GM12873 (cell line): Measurements from ENCODE around the gene MLEC.

Experiments
- TF ChIP-seq, protein P1 (sequence below): IDR thresholded peaks from 2 replicates; pipeline ENCODE4 v1.5.1; 2012; ENCODE audit warnings: low read depth, mild to moderate bottlenecking, moderate library complexity, low read length, control low read depth; ENCODE audit not compliant: insufficient read depth; ENCODE audit errors: missing control alignments

Gene MLEC

DNA sequence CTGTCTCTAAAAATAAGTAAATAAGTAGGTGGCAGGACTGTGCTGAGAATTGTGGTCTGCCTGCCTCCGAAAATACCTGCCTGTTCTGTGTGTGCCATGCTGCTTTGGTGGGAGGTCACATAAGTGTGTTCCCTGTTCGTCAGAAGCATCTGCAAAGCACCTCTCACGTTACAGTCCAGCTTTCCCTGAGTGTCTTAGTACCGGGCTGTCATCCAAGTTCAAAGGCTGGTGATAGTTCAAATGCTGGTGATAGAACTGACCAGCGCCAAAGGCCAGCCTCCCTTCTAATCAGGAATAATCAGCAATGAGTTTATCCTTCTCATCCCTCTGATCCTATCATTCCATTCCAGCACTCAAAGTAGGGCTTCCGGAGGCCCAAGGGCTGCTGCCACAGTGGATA, 40.9 kb upstream of the MLEC start:
- TF ChIP-seq, protein P1, sequence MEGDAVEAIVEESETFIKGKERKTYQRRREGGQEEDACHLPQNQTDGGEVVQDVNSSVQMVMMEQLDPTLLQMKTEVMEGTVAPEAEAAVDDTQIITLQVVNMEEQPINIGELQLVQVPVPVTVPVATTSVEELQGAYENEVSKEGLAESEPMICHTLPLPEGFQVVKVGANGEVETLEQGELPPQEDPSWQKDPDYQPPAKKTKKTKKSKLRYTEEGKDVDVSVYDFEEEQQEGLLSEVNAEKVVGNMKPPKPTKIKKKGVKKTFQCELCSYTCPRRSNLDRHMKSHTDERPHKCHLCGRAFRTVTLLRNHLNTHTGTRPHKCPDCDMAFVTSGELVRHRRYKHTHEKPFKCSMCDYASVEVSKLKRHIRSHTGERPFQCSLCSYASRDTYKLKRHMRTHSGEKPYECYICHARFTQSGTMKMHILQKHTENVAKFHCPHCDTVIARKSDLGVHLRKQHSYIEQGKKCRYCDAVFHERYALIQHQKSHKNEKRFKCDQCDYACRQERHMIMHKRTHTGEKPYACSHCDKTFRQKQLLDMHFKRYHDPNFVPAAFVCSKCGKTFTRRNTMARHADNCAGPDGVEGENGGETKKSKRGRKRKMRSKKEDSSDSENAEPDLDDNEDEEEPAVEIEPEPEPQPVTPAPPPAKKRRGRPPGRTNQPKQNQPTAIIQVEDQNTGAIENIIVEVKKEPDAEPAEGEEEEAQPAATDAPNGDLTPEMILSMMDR, result no peak

GRCh38 chr12:120647375-120647755, 39.6 kb upstream of the MLEC start:
- TF ChIP-seq, protein P1, result no peak

DNA sequence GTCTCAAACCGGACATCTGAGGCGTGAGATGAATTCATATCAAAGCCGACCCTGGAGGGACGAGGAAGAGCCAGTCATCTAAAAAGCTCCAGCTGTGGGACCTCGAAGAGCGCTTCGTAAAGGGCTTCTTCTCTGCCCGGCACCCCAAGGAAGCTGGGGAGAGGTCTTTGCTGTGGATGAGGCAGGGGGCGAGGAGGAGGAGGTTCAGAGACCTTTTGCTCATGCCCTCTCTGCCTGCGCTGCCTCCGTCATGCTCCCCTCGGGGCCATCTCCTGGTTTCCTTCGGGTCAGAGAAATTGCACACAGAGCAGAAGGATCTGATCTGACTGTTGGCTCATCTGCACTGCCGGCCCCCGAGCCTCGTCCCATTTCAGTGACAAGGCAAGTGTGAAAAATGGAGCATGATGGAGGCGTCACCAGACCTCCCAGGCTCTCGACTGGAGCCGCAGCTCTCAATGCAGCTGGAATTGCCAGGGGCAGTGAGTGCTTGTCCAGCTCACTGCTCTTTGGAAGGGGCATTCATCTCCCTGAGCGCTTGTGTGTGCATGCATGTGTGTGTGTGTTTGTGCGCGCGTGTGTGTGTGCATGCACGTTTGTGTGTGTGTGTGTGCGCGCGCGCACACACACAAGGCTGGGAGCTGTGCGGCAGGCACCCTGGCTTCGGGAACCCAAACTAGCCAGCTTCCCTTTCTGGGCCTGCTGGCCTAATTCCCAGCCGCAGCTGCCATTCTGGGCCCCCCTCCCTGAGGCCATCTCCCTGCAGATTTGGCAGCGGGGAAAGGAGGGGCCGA, 37.3 kb upstream of the MLEC start:
- TF ChIP-seq, protein P1, result no peak

GRCh38 chr12:120650233-120650690, 36.7 kb upstream of the MLEC start:
- TF ChIP-seq, protein P1, result no peak

GRCh38 chr12:120651821-120652220, 35.1 kb upstream of the MLEC start:
- TF ChIP-seq, protein P1, result no peak

DNA sequence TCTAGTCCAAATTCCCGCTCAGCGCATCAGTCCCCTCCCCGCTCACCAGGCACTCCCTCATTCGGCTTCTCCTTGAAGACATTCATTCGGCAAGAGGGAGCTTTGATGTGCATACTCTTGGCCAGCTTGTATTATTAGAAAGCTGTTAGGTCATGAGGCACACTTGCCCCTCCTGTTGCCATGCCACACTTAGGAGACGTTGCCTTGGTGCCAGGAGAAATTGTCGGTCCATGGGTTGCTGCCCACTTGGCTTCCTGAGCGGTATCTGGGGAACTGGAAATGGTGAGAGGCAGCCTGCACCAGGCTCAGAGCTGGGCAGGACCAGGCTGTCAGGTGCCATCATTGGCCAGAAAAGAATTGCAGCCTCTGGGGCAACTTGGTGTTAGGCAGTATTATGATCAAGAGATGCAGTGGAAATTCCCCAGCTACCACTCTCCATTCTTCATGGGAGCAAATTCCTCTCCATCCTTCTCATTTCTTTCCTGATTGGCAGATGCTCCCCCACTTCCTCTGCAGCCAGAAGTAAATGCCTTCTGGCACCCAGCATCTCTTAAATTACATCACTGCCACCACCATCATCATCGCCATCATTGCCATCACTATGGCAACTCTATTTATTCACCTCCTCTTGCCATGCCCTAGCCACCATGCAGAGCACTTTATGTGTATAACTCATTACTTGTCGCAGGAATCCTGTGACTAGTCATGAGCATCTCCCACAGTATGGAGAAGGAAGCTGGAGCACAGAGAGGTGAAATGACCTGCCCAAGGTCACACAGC, 34.1 kb upstream of the MLEC start:
- TF ChIP-seq, protein P1, result no peak

DNA sequence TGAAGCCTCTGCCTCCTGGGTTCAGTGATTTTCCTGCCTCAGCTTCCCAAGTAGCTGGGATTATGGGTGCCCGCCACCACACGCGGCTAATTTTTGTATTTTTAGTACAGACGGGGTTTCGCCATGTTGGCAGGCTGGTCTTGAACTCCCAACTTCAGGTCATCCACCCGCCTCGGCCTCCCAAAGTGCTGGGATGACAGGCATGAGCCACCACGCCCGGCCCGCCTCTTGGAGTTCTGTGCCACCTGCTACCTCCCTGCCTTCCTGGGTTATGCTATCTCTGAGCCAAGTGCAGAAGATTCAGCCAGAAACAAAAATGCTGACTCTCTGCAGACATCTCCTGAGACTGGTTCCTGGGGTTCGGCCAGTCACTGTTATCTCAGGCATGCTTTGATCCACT, 33.3 kb upstream of the MLEC start:
- TF ChIP-seq, protein P1, result no peak
